Colonic mucosa (tissue), 4 donors: ENCODE measurements around the gene CHST2. TPM values are rescaled to one million over a fixed set of nuclear protein-coding genes. Genes with fewer than 3 reads are reported as not detected.

Experiments used
- DNase-seq: peaks from one replicate; pipeline ENCODE4 v3.0.0-alpha.2; 2020
- H3K27ac ChIP-seq: fragments of 200-600 bp; one replicate; pipeline ENCODE4 v1.8.0; 2021
- H3K27me3 ChIP-seq: fragments of 200-600 bp; one replicate; pipeline ENCODE4 v1.8.0; 2021
- H3K36me3 ChIP-seq: fragments of 200-600 bp; one replicate; pipeline ENCODE4 v1.8.0; 2021
- H3K4me1 ChIP-seq: fragments of 200-600 bp; one replicate; pipeline ENCODE4 v1.8.0; 2021; ENCODE audit warnings: mild to moderate bottlenecking
- H3K4me3 ChIP-seq: fragments of 200-600 bp; one replicate; pipeline ENCODE4 v1.8.0; 2021
- H3K9ac ChIP-seq, 2 donors: one replicate each; pipeline ENCODE4 v1.7.0; 2013; ENCODE audit warnings: control low read depth in 2 of 2, low read depth in 2 of 2, low read length in 2 of 2
- H3K9me3 ChIP-seq: fragments of 200-600 bp; one replicate; pipeline ENCODE4 v1.8.0; 2021
- intact Hi-C: fragments of 100-400 bp; cut with DNase I; formaldehyde crosslinking; loops from one replicate; pipeline ENCODE4 v1.14.1; 2022
- total RNA-seq, 2 donors: library from RNA; stranded (reverse); fragmentation: NEBNext Ultra II Directional in 1 of 2; extraction: Animal tissue kit (Norgen Biotek cat#: 25700) in 1 of 2; gene quantifications; one replicate each; pipeline ENCODE4 v1.2.1, GENCODE V29; 2021
- TF ChIP-seq, protein P1 (sequence below): fragments of 200-600 bp; IDR thresholded peaks from one replicate; pipeline ENCODE4 v1.8.0; 2022; ENCODE audit warnings: antibody characterized with exemption, mild to moderate bottlenecking
- donor health status: healthy.
- donor health status: DM: no; HTN: no; CAD: no.
- donor health status: DM: no; HTN: no; CAD: no.

The CHST2 gene
- total RNA-seq, 2 donors from 2014 or later = 1.8 to 2.5 TPM

DNA sequence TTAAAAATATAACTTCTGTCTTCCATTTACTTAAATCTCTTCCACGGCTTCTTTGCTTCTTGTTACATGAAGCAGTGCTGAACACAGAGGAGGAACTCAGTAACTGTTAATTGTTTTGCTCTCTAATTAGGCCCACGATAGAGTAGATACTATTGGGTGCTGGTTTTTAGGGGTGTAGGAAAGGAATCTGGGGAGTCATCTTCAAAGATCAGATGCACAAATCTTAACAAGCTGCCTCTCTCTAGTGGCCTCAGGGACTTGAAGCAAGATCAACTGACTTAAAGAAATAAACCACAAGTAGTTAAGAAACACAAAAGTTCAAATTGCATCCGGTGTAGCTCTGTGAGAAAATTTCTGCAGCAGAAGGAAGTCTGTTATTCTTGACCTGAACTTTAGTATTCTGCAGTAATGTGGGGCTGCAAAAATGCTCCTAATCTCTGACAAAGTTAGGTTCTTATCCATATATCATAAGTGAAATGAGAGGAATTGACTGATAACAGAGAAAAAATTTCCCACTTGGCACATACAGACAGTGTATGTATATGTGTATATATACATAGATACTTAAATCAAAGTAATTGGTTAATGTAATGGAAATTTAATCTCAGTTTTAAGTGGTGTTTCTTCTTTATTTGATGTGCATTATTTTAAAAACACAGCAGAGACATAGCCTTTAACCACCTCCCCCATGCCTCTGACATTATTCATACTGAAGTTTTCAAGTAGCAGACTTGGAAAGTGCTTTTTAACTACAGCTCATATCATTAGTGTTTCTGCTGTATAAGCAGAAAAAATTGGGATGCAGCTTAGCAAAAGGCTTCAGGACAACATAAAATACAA lies 51.8 kb downstream of the CHST2 start:
- Histone ChIP-seq H3K4me3 (no peak overlapping the region), H3K27ac (peak overlapping the region; percentile 32), H3K27me3 (no peaks in the 10 kb centered on the region), H3K36me3 (no peaks in the 10 kb centered on the region), H3K9ac (no peak overlapping the region), H3K9me3 (no peaks in the 10 kb centered on the region), H3K4me1 (no peaks in the 10 kb centered on the region)
- intact Hi-C loops = no loop called here
- TF ChIP-seq, protein P1, sequence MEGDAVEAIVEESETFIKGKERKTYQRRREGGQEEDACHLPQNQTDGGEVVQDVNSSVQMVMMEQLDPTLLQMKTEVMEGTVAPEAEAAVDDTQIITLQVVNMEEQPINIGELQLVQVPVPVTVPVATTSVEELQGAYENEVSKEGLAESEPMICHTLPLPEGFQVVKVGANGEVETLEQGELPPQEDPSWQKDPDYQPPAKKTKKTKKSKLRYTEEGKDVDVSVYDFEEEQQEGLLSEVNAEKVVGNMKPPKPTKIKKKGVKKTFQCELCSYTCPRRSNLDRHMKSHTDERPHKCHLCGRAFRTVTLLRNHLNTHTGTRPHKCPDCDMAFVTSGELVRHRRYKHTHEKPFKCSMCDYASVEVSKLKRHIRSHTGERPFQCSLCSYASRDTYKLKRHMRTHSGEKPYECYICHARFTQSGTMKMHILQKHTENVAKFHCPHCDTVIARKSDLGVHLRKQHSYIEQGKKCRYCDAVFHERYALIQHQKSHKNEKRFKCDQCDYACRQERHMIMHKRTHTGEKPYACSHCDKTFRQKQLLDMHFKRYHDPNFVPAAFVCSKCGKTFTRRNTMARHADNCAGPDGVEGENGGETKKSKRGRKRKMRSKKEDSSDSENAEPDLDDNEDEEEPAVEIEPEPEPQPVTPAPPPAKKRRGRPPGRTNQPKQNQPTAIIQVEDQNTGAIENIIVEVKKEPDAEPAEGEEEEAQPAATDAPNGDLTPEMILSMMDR = no peak
- DNase-seq = no peak

DNA sequence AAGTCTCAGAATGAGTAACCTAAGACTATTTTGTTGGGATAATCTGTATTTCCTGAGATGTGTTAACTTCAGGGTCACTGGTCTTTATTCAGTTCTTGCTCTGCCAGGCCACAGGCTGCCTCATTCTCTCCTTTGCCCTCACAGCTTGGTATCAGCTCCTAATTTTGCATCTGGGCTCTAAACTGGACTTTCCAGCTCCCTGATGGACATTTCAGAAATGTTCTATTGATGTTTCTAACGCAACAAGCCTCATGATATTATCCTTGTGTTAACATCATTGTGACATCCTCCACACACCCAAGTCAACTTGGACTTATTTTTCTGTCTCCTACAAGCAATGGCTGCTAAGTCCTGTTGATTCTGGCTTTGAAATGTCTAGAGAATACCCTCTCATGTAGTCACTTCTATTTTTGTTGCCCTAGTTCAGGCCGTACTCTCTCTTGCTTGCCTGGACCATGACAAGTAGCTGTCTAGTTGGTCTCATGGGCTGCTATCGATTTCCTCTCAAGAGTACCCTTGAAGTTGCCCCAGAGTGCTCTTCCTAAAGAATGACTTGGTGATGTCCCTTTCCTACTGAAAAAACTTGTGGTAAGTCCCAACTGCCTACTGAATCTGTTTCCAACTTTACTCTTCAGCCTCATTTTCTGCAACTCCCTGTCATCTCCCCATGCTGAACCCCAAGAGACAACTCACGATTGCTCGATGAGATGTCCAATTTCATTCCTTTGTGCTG lies 52.7 kb downstream of the CHST2 start:
- TF ChIP-seq, protein P1 = no peak
- no peak overlapping the region for H3K4me3 ChIP-seq
- no peaks in the 10 kb centered on the region for H3K9me3 ChIP-seq
- intact Hi-C loops = no loop called here
- no peaks in the 10 kb centered on the region for H3K27me3 ChIP-seq
- H3K36me3 ChIP-seq = no peaks in the 10 kb centered on the region
- no peaks in the 10 kb centered on the region for H3K4me1 ChIP-seq
- no peak for DNase-seq
- no peak overlapping the region for H3K27ac ChIP-seq
- H3K9ac ChIP-seq = no peak overlapping the region

DNA sequence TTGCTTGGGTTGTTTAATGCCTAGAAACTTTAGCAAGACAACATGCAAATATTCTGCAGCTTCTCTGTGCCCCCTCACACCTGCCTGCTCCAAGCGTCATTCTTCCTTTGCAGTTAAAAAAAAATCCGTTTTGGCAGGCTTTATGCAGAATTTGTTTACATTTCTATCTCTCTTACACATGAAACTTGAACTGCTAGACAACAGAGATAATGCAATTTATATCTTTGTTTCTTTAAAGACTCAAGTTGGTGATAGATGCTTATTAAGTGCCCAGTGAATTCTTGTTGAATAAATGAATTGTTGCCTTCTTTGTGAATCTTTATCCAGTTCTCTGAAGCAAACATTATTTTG lies 53.2 kb downstream of the CHST2 start:
- no peak for DNase-seq
- no peak overlapping the region for H3K27ac ChIP-seq
- no peak overlapping the region for H3K4me3 ChIP-seq
- intact Hi-C loops = no loop called here
- H3K4me1 ChIP-seq = no peaks in the 10 kb centered on the region
- no peaks in the 10 kb centered on the region for H3K9me3 ChIP-seq
- TF ChIP-seq, protein P1 = no peak
- no peaks in the 10 kb centered on the region for H3K36me3 ChIP-seq
- no peak overlapping the region for H3K9ac ChIP-seq
- no peaks in the 10 kb centered on the region for H3K27me3 ChIP-seq

DNA sequence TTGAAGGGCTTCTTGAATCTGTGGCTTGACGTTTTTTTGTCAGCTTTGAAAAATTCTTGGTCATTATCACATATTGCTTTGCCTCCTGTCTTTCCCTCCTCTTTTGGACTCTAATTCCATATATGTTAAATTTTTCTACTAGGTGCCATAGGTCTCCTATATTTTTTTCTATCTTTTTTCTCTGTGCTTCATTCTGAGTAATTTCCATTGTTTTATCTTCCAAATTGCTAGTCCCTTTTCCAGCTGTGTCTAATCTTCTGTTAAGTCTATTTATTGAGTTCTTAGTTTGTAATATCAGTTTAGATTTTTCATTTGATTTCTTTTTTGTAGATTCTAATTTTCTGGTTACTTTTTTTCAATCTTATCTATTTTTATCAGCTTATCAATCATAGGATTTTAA lies 53.7 kb downstream of the CHST2 start:
- no peaks in the 10 kb centered on the region for H3K9me3 ChIP-seq
- TF ChIP-seq, protein P1 = no peak
- H3K4me1 ChIP-seq = no peaks in the 10 kb centered on the region
- no peak overlapping the region for H3K4me3 ChIP-seq
- intact Hi-C loops = no loop called here
- no peaks in the 10 kb centered on the region for H3K27me3 ChIP-seq
- no peaks in the 10 kb centered on the region for H3K36me3 ChIP-seq
- H3K27ac ChIP-seq = no peak overlapping the region
- H3K9ac ChIP-seq = no peak overlapping the region
- no peak for DNase-seq

Other genes starting within 250 kb of the CHST2 start
- 1 to 10 TPM; 1.0 to 1.9 TPM for gene PCOLCE2, start 230.7 kb upstream of the CHST2 start, total RNA-seq
- not detected for gene PAQR9, start 156.1 kb upstream of the CHST2 start, total RNA-seq
- 10 to 100 TPM; 59.4 to 70.2 TPM for gene U2SURP, start 118.2 kb upstream of the CHST2 start, total RNA-seq